Endometrial microvascular endothelial cells (primary cell): ENCODE measurements around the gene PRR14L. TPM values are rescaled to one million over a fixed set of nuclear protein-coding genes. Genes with fewer than 3 reads are reported as not detected.
"Not testable (repeated sequence)": the region's sequence is repeated elsewhere in the genome, so short reads cannot be mapped to it uniquely, and the experiment has no call there.

Source experiments
- in situ Hi-C: cut with HindIII; loops from 2 replicates; pipeline ENCODE4 v1.10.0; 2017; ENCODE audit warnings: low sequenced_read_pairs, low pct_unique_long_range_greater_than_20kb; ENCODE audit errors: inconsistent ontology term
- total RNA-seq: library from RNA; depleted of rRNA; stranded (reverse); fragments of >200 nt; gene quantifications from one replicate; pipeline ENCODE4 v1.2.3, GENCODE V29; 2015; ENCODE audit errors: inconsistent ontology term

Gene PRR14L
- total RNA-seq, 1 donor from 2014 or later, result 10.1 TPM

GRCh38 chr22:31694046-31694445, 55.9 kb downstream of the PRR14L start:
- in situ Hi-C loops, result not testable (repeated sequence)

- in situ Hi-C loops, result no loop called here
Observed at GRCh38 chr22:31692186-31692886, 57.6 kb downstream of the PRR14L start.

GRCh38 chr22:31691408-31691807, 58.5 kb downstream of the PRR14L start:
- in situ Hi-C loops, result no loop called here

GRCh38 chr22:31683181-31684105, 66.5 kb downstream of the PRR14L start:
- in situ Hi-C loops, result no loop called here

- in situ Hi-C loops, result no loop called here
Observed at GRCh38 chr22:31682751-31683150, 67.2 kb downstream of the PRR14L start.

- in situ Hi-C loops, result no loop called here
Observed at GRCh38 chr22:31681349-31682345, 68.3 kb downstream of the PRR14L start.

GRCh38 chr22:31680861-31681341, 69.0 kb downstream of the PRR14L start:
- in situ Hi-C loops, result no loop called here

GRCh38 chr22:31678748-31679147, 71.2 kb downstream of the PRR14L start:
- in situ Hi-C loops, result no loop called here

GRCh38 chr22:31676700-31677099, 73.2 kb downstream of the PRR14L start:
- in situ Hi-C loops, result no loop called here

GRCh38 chr22:31674219-31674618, 75.7 kb downstream of the PRR14L start:
- in situ Hi-C loops, result loop anchor here (25.0 kb wide), 1 partner anchor 288 kb away; no protein-coding TSS in a partner anchor

- in situ Hi-C loops, result loop anchor here (25.0 kb wide), 1 partner anchor 293 kb away; no protein-coding TSS in a partner anchor
Observed at GRCh38 chr22:31668849-31669248, 81.1 kb downstream of the PRR14L start.

GRCh38 chr22:31662668-31663037, 87.3 kb downstream of the PRR14L start:
- in situ Hi-C loops, result loop anchor here (25.0 kb wide), 1 partner anchor 300 kb away; no protein-coding TSS in a partner anchor

- in situ Hi-C loops, result loop anchor here (25.0 kb wide), 1 partner anchor 300 kb away; no protein-coding TSS in a partner anchor
Observed at GRCh38 chr22:31661851-31662667, 87.9 kb downstream of the PRR14L start, which contains the start of gene PISD. Gene PISD (minus strand): TSS chr22:31662215. CDS start chr22:31662208, 7 bp downstream.

- in situ Hi-C loops, result loop anchor here (25.0 kb wide), 1 partner anchor 301 kb away; no protein-coding TSS in a partner anchor
Observed at GRCh38 chr22:31660860-31661341, 89.0 kb downstream of the PRR14L start.

GRCh38 chr22:31659246-31659645, 90.7 kb downstream of the PRR14L start:
- in situ Hi-C loops, result loop anchor here (25.0 kb wide), 1 partner anchor 303 kb away; no protein-coding TSS in a partner anchor

- in situ Hi-C loops, result loop anchor here (25.0 kb wide), 1 partner anchor 308 kb away; no protein-coding TSS in a partner anchor
Observed at GRCh38 chr22:31654408-31654807, 95.5 kb downstream of the PRR14L start.

- in situ Hi-C loops, result loop anchor here (25.0 kb wide), 1 partner anchor 308 kb away; no protein-coding TSS in a partner anchor
Observed at GRCh38 chr22:31653944-31654343, 96.0 kb downstream of the PRR14L start.
